Measurements from ENCODE around the gene ZNF469.

DNA sequence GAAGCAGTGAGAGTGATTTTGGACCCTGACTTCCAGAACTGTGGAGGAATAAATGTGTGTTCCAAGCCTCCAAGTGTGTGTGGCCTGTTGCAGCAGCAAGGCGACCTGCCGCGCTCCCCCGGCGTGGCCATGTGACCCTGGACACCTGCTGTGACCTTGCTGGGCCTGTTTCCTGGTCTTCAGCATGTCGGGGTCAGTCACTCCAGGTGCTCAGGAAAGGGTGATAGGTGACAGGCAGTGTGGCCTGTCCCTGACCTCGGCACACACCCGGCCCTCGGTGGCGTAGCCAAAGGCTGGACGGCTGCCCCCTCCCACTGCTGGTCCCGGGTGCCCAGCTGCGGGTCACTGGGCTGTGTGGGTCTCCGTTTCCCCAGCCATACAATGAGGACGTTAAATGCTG is 31.8 kb upstream of the ZNF469 start:
- TF ChIP-seq CTCF (IDR thresholded peaks at IDR 0.05) (no peak), POLR2A (IDR thresholded peaks at IDR 0.05) (no peak)
